GM21360 (cell line): ENCODE data around the gene TAOK3.
A peak's percentile ranks its signal among the peaks of the same experiment; 100 is the strongest.
"Not testable (repeated sequence)": the region's sequence is repeated elsewhere in the genome, so short reads cannot be mapped to it uniquely, and the experiment has no call there.

ENCODE experiments used
- ATAC-seq: cut with Tn5 transposase; IDR thresholded peaks from one replicate; pipeline ENCODE4 v1.9.1; 2021; ENCODE audit warnings: mild to moderate bottlenecking, moderate library complexity; ENCODE audit not compliant: unreplicated experiment

Gene TAOK3

DNA sequence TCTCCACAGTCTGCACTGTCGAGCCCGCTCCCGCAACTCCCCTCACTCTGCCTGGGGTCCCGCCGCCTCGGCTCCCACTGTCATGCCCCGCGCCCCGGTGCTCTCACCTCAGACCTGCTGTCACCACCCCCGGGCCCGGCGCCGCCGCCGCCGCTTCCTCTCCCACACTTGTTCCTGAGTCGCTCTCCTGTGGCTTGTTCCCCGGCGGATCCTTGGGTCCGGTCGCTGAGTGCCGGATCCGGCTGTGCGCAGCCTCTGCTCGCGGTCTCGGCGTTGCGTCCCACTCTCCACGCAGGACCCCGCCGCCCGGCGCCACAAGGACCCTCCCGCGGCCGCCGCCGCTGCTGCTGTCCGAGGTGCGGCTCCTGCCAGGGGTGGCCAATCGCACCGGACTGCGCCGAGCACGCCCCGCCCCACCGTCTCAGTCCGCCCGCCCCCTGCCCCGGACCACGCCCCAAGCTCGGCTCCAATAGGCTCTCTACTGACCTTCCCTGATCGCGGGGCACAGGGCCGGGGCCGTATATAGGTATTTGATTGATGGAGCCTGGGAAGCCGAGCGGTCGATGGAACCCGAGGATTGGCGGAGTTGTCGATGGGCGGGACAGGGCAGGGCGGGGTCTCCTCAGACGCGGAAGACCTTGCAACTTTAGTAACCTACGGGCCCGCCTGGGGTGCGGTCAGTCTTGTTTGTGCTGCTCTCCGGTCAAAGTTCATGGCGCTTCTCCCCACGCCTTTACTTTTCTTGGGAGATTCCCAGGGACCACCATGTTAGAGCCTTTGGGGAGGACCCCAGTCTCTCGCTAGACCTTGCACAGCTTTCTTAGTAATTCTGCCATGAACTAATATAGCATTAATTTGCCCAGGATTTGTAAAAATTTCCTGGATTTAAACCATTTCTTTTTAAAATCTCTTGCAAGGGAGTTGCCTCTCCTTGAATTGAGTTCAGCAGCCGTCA lies at the start of gene TAOK3:
TAOK3 (minus strand) TSS at position 367 of the 955 bp plus-strand sequence. CDS start 117,340 bp downstream, outside the sequence.
- peak; percentile 74 for ATAC-seq

DNA sequence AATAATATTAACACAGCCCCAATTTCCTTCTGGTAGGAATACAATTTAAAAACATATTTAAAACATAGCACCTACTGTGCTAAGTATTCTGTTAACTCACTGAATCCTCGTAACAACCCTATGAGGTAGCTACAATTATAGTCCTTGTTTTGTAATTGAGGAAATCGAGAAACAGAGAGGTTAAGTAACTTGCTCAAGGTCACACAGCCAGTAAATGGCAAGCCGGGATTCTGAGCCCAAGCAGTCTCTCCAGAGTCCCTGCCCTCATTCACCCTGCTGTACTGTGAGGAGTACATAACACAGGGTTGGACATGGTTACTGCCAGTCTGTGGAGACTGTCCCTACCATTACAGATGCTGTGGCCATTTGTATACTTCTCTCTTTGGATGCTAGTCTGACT lies 48.0 kb upstream of the TAOK3 start:
- no peak for ATAC-seq

DNA sequence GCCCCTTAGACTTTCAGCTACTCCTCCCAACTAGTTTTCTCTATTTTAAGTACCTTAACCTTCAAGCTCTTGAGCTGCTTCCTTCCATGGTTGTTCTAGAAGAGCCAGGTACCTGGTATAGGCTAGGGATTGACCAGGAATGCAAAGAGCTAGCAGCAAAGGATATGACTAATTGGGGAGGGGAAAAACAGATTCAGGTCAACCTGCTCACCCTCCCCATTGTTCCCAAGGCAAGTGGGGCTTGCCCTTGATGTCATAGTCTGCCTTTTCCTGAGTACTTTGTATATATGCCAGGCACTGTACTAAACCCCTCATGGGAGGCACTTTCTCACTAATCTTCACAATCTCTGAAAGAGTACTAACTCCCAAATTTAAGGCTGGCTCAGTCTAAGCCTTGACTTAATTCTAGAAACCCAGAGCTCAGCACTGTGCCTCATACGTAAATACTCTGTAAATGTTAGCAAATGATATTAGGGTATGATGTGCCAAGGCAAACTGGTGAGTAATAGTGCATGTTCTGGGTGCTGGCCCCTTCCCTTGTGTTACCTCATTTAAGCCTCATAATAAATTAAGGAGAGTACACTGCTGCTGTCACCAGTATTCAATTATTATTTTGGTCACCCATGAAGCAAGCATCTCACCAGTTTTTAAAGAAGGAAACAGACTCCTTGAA lies 45.8 kb upstream of the TAOK3 start:
- no peak for ATAC-seq

DNA sequence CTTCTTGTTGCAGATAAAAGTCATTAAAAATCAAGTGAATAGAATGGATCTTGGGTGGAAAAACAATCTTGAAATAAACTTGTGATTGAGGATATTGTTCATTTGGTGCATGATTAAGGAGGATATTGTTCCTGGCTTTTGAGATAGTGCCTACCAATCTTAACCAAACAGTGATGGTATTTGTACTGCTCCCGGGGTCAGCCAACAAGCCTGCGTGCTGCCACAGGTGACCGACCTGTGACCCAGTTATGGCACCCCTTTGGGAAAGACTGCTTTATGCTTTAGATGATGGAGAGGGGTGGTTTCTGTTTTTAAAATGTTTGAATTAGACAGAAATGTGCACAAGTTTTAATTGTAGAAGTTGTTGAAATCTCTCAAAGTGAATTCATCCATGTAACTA lies 45.2 kb upstream of the TAOK3 start:
- ATAC-seq, result no peak

DNA sequence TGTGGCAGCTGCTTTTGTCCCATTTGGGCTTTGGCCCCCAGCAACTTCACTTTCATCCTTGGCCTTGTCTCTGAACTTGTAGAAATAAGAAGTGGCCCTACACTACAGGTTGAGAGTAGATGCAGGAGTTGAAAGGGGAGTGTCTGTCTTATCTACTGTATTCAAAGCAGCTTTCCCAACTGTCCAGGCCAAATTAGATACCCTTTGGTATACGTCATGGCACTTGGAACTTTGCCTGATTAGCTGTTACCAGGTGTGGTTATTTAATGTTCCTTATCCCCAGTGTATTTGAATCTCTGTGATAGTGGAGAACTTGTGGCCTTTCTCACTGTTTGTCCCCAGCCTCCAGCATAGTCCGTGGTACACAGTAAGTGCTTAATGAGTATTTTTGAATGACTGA lies 37.1 kb upstream of the TAOK3 start:
- no peak for ATAC-seq

DNA sequence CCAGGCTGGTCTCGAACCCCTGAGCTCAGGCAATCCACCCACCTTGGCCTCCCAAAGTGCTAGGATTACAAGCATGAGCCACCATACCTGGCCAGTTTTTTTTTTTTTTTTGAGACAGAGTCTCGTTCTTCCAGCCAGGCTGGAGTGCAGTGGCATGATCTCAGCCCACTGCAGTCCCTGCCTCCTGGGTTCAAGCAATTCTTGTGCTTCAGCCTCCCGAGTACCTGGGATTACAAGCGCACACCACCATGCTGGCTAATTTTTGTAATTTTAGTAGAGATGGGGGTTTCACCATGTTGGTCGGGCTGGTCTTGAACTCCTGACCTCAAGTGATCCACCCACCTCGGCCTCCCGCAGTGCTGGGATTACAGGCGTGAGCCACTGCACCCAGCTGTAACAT lies 35.5 kb upstream of the TAOK3 start:
- ATAC-seq, result not testable (repeated sequence)

DNA sequence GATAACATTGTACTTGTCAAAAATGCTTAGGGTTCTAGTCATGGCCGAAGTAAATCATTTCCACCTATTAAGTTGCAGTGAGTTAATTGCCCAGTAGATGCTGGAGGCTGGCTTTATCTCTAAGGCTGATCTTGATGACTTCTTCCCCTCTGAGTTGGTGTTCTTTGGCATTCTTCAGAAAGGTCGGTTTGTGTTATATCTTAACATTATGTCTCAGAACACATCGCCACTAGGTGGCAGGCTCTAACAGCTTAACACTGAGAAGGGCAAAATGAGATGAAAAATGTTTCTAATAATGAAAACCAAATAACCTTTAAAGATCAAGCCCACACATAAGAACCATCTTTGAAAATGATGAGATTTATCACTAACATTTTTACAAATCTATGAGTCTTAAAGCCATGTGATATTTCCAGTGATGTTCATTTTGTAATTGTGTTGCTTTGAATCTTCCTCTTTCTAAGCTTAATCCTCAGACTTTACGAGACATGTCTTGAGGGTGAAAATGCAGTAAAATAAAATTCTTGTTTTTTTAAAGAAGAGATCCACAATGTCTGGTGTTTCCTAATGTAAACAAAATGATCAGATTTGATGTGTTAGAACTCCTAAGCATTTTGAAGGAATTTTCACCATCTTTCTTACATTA lies 32.3 kb upstream of the TAOK3 start:
- no peak for ATAC-seq

DNA sequence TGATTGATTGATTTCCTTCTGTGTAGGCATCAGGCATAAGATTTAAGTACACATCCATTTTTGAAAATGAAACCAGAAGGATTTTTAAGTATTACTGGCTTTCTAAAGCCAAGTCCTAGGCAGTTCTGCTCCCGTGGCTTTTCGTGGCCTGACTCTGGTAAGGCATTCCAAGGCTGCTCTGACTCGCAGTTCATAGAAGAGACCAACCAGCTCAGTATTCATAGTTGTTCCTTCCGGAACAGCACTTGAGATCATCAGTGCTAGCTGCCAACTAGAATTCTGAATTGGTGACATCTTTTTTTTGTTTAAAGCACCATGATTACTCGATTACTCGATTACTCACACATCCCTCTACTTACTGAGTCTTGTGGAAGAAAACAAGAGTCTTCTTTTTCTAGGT lies 29.5 kb upstream of the TAOK3 start:
- ATAC-seq, result no peak

DNA sequence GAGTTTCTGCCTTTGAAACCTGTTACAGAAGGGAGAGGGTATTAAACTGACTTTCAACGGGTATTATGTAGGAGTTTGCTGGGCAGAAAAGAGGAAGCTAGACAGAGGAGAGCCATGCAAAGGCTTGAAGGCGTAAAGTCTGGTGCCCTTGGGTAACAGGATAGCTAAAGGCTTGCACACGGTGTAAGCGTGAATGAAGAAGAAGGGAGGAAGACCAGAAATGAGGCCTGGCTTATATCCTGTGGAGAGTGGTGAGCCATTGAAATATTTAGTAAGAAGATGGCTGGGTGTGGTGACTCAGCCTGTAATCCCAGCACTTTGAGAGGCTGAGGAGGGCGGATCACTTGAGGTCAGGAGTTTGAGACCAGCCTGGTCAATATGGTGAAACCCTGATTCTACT lies 26.2 kb upstream of the TAOK3 start:
- ATAC-seq, result no peak

DNA sequence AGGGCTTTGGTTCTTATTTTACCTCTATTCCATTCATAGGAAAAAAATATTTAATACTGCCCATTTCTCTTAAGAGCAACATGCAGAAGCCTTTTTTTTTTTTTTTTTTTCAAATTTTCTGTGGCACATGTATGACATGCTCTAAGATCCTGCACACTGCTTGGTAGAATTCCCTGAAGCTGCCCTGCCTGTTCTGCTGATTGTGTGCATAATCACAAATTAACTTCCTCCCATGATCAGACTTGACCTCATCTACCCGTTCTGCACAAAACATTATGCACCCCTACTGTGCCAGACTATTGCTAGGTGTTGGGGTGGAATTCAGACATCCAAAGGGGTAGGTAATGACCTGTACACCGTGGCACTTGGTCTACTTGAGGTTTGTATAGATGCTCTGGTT lies 25.8 kb upstream of the TAOK3 start:
- no peak for ATAC-seq

DNA sequence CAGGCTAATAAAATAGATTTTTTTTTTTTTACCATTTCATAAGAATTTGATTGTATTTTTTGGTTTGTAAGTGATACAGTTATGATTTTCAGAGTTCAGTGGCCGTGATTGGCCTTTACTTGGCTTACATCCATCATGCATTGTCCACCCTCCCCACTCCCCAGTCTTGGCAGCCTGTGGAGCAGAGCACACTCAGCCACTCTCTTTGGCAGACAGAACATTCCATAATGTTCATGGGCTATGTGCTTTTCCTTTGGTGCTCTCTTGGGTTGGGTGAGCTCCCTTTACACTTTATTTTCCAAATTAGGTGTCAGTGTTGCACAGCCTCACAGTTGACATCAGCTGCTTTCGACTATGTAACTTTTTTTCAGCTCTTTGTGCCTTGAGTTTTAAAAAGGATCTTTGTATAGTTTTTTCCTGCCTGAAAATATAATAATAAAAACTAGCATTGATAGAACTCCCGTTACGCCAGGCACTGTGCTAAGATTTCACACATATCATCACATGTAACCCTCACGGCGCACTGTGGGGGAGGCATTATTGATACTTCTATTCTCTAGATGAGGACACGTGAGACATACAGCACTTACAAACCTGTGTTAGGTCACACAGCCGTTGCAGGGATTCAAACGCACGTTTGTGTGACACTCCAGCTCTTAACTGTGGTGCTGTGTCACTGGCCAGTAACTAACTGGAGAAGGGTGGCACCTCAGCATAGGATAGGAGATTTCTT lies 25.2 kb upstream of the TAOK3 start:
- ATAC-seq, result no peak

DNA sequence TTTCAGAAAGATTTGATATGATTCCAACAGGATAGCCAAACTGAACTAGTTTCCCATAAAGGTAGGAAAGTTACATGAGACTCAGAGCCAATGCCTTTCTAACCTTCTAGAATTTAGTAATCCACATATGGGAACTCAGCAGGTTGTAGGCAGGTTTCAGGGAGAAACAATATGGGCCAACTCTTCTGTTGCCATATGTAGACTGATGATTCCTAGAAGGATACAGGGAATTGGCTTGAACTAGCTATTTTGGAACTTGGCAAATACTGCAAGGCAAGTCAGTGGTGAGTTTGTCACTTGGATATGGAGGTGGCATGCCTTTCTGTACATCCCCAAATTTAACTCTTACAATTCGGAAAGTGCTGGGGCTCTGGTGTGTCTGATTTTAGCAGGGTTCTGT lies 19.1 kb upstream of the TAOK3 start:
- ATAC-seq, result no peak

DNA sequence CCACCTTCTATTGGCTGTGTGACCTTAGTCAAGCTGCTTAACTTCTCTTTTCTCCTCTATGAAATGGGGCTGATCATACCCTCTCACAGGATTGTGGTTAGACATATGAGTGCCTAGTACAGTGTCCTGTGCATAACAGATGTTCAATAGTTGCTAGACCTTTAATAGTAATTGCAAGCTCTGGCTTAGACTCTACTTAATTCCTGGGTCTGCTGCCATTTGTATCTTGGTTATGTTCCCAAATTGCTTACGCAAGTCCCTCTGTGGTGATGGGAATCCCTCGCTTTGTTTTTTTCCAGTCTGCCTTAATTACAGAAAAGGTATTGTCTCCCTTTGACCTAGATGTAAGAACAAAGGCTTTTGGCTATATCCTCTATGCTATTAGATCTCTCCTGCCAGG lies 18.7 kb upstream of the TAOK3 start:
- no peak for ATAC-seq

DNA sequence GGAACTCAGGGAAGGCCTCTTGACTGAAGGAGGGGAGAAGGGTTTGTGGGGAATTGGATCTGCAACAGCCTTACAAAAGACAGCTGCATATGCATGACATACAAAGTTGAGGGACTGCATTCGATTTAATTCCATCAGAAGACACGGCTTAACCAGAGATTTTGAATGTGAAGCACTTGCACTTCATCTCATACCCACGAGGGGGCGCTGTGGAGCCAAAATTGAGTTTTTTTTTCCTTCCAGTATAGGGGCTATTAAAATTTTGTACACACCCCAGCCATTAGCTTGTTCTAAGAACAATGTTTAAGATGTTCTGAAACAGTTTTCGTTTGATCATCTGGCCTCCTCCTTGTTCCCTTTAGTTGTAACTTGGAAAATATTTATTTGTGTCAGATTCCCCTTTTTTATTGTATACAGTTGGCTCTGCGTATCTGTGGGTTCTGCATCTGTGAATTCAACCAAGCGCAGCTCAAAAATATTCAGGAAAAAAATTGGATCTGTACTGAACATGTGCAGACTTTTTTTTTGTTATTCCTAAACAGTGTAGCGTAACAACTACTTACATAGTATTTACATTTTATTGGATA lies 5.3 kb upstream of the TAOK3 start:
- no peak for ATAC-seq

DNA sequence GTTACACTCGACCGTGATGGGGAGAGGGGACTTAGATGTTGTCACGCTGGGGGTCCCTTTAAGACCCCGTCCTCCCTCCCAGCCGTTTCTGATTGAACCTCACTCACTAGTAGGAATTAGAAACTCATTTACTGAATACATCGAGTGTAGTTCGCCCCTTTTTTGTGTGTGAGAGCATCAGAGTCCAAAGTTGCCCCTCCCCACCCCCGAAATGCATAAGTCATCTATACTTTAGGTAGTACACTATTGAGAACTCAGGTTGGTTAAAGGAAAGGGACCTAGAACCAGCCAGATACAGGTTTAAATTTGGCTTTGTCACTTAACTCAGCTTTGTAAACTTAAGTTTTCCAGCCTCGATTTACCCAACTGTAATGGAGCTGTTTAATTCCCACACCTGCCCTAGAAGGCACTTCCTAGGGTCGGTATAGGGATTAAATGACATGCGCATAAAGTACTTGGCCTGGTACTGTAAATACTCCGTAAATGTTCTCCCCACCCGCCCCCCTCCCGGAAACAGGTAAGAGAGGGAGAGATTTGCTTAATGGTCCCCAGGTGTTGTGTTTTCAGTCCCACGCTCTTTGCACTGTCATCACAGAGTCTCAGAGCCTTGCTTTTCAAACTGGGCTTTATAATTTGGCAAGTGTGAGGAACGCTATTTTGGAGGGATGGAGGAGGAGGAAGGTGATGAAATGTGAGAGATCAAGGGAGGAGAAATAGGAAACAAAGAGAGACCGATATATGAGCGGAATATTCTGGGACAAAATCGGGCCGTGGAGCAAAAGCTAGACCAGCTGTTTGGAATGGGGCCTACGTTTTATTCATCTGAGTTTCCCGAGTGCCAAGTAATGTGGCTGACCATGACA lies 4.5 kb upstream of the TAOK3 start:
- ATAC-seq, result no peak

DNA sequence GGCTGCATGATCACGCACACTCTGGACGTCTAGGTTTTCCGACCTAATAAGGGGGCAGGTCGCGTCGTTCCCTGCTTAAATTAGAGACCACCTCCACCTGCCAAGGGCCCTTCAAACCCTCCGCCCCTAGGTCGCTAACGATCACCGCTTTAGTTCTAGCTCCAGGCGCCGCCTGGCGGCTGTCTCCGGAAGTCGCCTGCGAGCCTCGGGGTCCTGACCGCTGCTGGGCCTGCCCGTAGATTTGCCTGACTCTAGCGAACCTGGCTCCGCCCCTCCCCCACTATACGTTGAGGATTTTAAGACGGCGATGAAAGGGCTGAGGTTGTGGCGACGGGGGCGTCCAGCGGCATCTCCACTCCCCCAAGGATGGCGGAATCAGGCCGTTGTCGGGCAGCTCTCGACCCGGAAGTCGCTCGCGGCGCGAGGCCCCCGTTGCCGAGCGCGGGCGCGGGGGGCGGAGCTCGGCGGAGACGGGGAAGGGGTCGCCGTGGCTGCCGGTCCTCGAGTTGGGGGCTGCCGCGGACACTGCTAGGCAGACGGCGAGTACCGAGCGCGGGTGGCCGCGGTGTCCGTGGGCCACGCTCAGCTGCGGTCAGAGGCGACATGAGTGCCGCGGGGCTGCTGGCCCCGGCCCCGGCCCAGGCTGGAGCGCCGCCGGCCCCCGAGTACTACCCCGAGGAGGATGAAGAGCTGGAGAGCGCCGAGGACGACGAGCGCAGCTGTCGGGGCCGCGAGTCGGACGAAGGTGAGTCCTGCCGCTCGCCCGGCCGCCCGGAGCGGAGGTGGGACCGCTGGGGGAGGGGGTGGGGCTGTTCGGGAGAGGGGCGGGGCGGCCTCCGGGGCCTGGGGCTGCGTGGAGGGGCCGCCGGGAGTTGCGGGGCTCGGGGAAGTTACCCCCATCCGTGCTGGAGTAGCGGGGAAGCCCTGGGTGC lies 3.6 kb upstream of the TAOK3 start, which contains the start of gene SUDS3:
SUDS3 (plus strand) TSS at position 467 of the 932 bp plus-strand sequence; CDS start at position 604, 137 bp downstream.
- peak; percentile 28 for ATAC-seq

DNA sequence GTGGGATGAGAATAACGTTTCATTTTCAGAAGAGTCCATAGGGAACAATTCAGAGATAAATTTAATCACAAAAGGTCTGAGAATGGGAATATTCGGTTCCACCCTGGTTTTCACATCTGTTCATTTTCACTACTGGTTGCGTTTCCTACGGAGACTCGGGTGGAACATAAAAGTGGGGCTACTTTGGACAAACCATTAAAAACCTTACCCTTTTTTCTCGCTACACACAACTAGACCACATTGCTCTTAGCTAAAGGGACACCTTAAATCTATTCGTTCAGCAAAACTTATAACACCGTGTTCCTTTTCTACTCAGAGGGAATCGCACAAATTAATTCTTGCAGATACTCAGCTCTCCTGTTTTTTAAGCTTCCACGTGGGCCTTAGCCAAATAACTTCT lies 2.6 kb upstream of the TAOK3 start:
- ATAC-seq, result no peak

DNA sequence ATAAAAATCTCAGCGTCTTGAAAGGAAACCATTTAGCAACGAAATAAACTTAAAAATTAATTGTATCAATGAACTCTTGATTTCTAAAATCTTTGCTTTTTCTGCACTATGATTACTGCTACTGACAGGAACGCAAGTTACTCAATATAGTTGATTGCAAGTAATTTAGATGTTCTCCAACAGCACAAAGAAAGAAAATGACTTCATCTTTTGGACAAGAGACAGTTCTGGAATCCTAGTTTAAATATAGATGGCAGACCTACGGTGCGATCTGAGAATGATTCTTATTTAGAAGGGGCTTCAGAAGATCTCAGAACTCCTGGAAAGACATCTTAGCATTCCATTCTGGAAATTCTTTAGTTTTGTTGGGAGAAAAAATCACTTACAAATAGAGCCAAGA lies 2.2 kb upstream of the TAOK3 start:
- ATAC-seq, result no peak
